Skeletal muscle tissue (tissue), 4 donors: ENCODE data around the gene PROZ. TPM values are rescaled to one million over a fixed set of nuclear protein-coding genes. Genes with fewer than 3 reads are reported as not detected.

Experiments
- H3K27ac ChIP-seq: one replicate; pipeline ENCODE4 v1.7.0; 2013; ENCODE audit warnings: mild to moderate bottlenecking, low read depth, low read length, inconsistent platforms
- H3K27me3 ChIP-seq, 3 donors: one replicate each; pipeline ENCODE4 v1.7.0; 2013; ENCODE audit warnings: low read length in 3 of 3; ENCODE audit not compliant: control insufficient read depth in 3 of 3, insufficient read depth in 3 of 3
- H3K36me3 ChIP-seq, 3 donors: one replicate each; pipeline ENCODE4 v1.7.0; 2013; ENCODE audit warnings: low read length in 3 of 3; ENCODE audit not compliant: control insufficient read depth in 3 of 3, insufficient read depth in 3 of 3
- H3K4me1 ChIP-seq, 3 donors: one replicate each; pipeline ENCODE4 v1.7.0; 2013; ENCODE audit warnings: low read length in 3 of 3, mild to moderate bottlenecking in 3 of 3; ENCODE audit not compliant: control insufficient read depth in 3 of 3, insufficient read depth in 3 of 3
- H3K4me3 ChIP-seq, 3 donors: one replicate each; pipeline ENCODE4 v1.7.0; 2013; ENCODE audit warnings: low read length in 3 of 3
- H3K9ac ChIP-seq, 3 donors: one replicate each; pipeline ENCODE4 v1.7.0; 2013; ENCODE audit warnings: low read length in 3 of 3, mild to moderate bottlenecking in 3 of 3, moderate library complexity in 2 of 3, low read depth in 1 of 3
- H3K9me3 ChIP-seq, 3 donors: one replicate each; pipeline ENCODE4 v1.7.0; 2013; ENCODE audit warnings: low read length in 3 of 3; ENCODE audit not compliant: control insufficient read depth in 3 of 3
- total RNA-seq: library from RNA; depleted of rRNA; stranded (reverse); fragments of >200 nt; gene quantifications from one replicate; pipeline ENCODE4 v1.2.3, GENCODE V29; 2014
- donor health status: Osteomylitis.

Gene PROZ
- total RNA-seq, 1 donor from 2014 or later = not detected

- H3K9me3 ChIP-seq = no peaks in the 10 kb centered on the region
- no peak overlapping the region for H3K27ac ChIP-seq
- no peaks in the 10 kb centered on the region for H3K36me3 ChIP-seq
- H3K27me3 ChIP-seq = peaks cover 0 to under 1% (median 0%) of the 10 kb centered on the region in 3 donors
- no peaks in the 10 kb centered on the region for H3K4me1 ChIP-seq
- no peak overlapping the region for H3K4me3 ChIP-seq
- no peak overlapping the region for H3K9ac ChIP-seq
Observed at GRCh38 chr13:113141601-113141970, 16.9 kb upstream of the PROZ start.

DNA sequence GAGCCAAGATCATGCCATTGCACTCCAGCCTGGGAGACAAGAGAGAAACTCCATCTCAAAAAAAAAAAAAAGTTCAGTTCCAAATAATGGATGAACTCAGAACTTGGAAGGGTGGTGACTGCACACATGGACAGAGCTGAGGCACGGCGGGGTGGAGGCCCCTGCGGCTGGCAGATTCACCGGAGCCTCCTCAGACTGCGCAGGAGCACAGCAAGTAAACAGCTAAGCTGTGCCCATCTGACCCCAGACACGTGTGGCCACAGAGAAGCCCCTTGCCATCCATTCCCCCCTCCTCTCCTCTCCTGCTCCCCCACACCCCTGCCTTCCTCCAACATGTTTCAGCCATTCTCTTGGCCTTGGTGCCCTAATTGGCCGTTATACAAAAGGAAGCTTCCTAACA is 15.6 kb upstream of the PROZ start:
- no peaks in the 10 kb centered on the region for H3K4me1 ChIP-seq
- H3K9me3 ChIP-seq = no peaks in the 10 kb centered on the region
- no peak overlapping the region for H3K4me3 ChIP-seq
- H3K9ac ChIP-seq = no peak overlapping the region
- H3K27me3 ChIP-seq = peaks cover 0 to 3% (median 0%) of the 10 kb centered on the region in 3 donors
- H3K36me3 ChIP-seq = no peaks in the 10 kb centered on the region
- H3K27ac ChIP-seq = no peak overlapping the region

DNA sequence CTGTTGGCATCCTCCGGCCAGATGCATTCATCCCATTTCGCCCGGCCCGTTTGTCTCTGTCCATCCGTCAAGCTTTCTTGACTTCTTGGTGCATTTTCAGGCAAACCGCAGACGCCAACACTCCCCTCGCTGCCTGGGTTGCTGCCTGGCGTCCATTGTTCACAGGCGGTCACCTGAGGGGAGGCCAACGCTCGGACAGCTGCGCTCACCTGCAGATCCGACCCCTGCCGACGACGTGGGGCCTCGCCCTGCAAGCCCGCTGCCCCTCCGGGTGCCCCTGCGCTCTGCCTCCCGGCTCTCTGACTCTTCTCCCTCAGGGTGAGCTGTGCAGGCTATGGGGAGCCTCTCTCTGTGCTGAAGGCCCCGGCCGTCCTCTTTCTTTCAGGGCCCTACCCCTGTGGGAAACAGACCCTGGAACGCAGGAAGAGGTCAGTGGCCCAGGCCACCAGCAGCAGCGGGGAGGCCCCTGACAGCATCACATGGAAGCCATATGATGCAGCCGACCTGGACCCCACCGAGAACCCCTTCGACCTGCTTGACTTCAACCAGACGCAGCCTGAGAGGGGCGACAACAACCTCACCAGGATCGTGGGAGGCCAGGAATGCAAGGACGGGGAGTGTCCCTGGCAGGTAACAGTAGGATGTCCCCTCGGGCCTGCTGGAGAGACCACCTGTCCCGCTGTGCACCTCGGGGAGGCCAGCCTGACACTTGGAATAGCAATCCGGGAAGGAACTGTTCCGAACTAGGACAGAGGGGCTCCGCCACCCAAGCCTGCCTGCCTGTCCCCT is 14.8 kb upstream of the PROZ start:
- Histone ChIP-seq H3K27me3 (peaks cover 0 to 3% (median 0%) of the 10 kb centered on the region in 3 donors), H3K4me3 (no peak overlapping the region)

DNA sequence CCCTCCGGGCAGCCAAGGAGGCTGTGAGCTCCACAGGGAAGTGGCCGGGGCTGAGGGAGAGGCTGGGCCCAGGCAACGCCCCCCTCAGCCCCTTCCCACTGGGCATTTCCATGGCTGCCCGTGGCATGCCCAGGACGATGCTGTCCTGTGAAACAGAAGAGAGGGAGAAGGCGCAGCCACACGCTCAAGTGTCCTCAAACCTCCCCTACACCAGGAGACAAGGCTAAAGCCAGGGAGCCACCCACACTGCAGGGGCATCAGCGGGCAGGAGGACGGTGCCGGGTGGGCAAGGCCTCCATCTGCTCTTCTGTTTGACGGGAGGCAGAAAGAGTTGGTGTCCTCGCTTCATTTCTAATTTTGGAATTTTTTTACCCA is 14.2 kb upstream of the PROZ start:
- Histone ChIP-seq H3K27ac (no peak overlapping the region), H3K36me3 (no peaks in the 10 kb centered on the region), H3K9ac (no peak overlapping the region), H3K4me1 (no peaks in the 10 kb centered on the region), H3K9me3 (no peaks in the 10 kb centered on the region), H3K27me3 (peaks cover 0 to 3% (median 0%) of the 10 kb centered on the region in 3 donors), H3K4me3 (no peak overlapping the region)

More for the DNA sequence above, 14.8 kb upstream of the PROZ start:
- Histone ChIP-seq H3K27ac (no peak overlapping the region), H3K36me3 (no peaks in the 10 kb centered on the region), H3K9ac (no peak overlapping the region), H3K4me1 (no peaks in the 10 kb centered on the region), H3K9me3 (no peaks in the 10 kb centered on the region)

DNA sequence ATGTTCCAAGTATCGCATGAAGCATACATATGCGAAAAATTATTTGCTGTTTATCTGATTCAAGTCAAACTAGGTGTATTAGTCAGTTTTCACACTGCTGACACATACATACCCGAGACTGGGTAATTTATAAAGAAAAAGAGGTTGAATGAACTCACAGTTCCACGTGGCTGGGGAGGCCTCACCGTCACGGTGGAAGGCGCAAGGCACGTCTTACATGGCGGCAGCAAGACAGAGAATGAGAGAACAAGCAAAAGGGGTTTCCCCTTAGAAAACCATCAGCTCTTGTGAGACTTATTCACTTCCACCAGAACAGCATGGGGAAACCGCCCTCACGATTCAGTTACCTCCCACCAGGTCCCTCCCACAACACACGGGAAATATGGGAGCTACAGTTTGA is 13.0 kb upstream of the PROZ start:
- Histone ChIP-seq H3K27me3 (peaks cover 0 to 3% (median 0%) of the 10 kb centered on the region in 3 donors), H3K9ac (no peak overlapping the region), H3K4me1 (no peaks in the 10 kb centered on the region), H3K36me3 (no peaks in the 10 kb centered on the region), H3K4me3 (no peak overlapping the region), H3K9me3 (no peaks in the 10 kb centered on the region), H3K27ac (no peak overlapping the region)

GRCh38 chr13:113145911-113146598 is 12.4 kb upstream of the PROZ start:
- no peak overlapping the region for H3K4me3 ChIP-seq
- H3K9ac ChIP-seq = no peak overlapping the region
- H3K27me3 ChIP-seq = peaks cover 0 to 3% (median 0%) of the 10 kb centered on the region in 3 donors
- no peaks in the 10 kb centered on the region for H3K9me3 ChIP-seq
- no peaks in the 10 kb centered on the region for H3K4me1 ChIP-seq
- H3K36me3 ChIP-seq = no peaks in the 10 kb centered on the region
- no peak overlapping the region for H3K27ac ChIP-seq

DNA sequence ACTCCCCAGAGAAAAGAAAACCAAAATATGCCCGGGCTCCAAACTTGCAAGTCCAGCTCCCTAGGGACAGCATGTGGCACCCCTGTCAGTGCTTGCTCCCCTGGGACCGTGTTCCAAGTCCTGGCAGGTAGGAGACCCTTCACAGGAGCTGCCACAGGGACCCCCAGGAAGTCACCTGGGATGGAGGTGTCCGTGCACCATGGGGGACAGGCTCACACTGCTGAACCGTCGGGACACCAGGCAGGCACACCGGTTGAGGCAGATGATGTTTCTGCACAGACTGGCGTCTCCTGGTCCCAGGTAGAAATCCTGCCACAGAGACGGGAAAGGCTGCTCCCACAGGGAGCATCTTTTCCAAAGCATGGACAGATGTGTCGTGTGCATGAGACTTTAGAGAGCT is 11.7 kb upstream of the PROZ start:
- no peak overlapping the region for H3K4me3 ChIP-seq
- peaks cover 0 to 3% (median 0%) of the 10 kb centered on the region in 3 donors for H3K27me3 ChIP-seq
- H3K9me3 ChIP-seq = no peaks in the 10 kb centered on the region
- H3K4me1 ChIP-seq = no peaks in the 10 kb centered on the region
- H3K27ac ChIP-seq = no peak overlapping the region
- no peak overlapping the region for H3K9ac ChIP-seq
- H3K36me3 ChIP-seq = no peaks in the 10 kb centered on the region

- Histone ChIP-seq H3K9ac (no peak overlapping the region), H3K36me3 (no peaks in the 10 kb centered on the region), H3K27me3 (peaks cover 0 to 3% (median 0%) of the 10 kb centered on the region in 3 donors), H3K27ac (no peak overlapping the region), H3K9me3 (no peaks in the 10 kb centered on the region), H3K4me1 (peaks cover 3 to 4% (median 3%) of the 10 kb centered on the region in 3 donors), H3K4me3 (no peak overlapping the region)
Observed at GRCh38 chr13:113147206-113147605, 11.2 kb upstream of the PROZ start.

- no peaks in the 10 kb centered on the region for H3K36me3 ChIP-seq
- no peak overlapping the region for H3K9ac ChIP-seq
- H3K27me3 ChIP-seq = peaks cover 0 to 3% (median 0%) of the 10 kb centered on the region in 3 donors
- H3K9me3 ChIP-seq = no peaks in the 10 kb centered on the region
- H3K27ac ChIP-seq = no peak overlapping the region
- H3K4me3 ChIP-seq = no peak overlapping the region
- H3K4me1 ChIP-seq = peaks cover 11 to 16% (median 13%) of the 10 kb centered on the region in 3 donors
Observed at GRCh38 chr13:113148407-113148806, 10.0 kb upstream of the PROZ start.

GRCh38 chr13:113148940-113149503 is 9.4 kb upstream of the PROZ start:
- Histone ChIP-seq H3K4me1 (peaks cover 14 to 19% (median 15%) of the 10 kb centered on the region in 3 donors), H3K27me3 (peaks cover 0 to 3% (median 0%) of the 10 kb centered on the region in 3 donors)

More at GRCh38 chr13:113148940-113149503, 9.4 kb upstream of the PROZ start:
- no peak overlapping the region for H3K9ac ChIP-seq
- H3K4me3 ChIP-seq = no peak overlapping the region
- no peaks in the 10 kb centered on the region for H3K36me3 ChIP-seq
- no peak overlapping the region for H3K27ac ChIP-seq
- no peaks in the 10 kb centered on the region for H3K9me3 ChIP-seq
